22Rv1 (cell line): ENCODE results near the gene PITX3.

Source experiments
- ZFX ChIP-seq: fragments of 450-650 bp; IDR thresholded peaks from 2 replicates; pipeline ENCODE4 v1.6.1; 2017; ENCODE audit warnings: antibody characterized with exemption, borderline replicate concordance
- TF ChIP-seq, protein P1 (sequence below): fragments of 450-650 bp; IDR thresholded peaks from 2 replicates; pipeline ENCODE4 v1.5.1; 2017; ENCODE audit warnings: mild to moderate bottlenecking

- TF ChIP-seq, protein P1, sequence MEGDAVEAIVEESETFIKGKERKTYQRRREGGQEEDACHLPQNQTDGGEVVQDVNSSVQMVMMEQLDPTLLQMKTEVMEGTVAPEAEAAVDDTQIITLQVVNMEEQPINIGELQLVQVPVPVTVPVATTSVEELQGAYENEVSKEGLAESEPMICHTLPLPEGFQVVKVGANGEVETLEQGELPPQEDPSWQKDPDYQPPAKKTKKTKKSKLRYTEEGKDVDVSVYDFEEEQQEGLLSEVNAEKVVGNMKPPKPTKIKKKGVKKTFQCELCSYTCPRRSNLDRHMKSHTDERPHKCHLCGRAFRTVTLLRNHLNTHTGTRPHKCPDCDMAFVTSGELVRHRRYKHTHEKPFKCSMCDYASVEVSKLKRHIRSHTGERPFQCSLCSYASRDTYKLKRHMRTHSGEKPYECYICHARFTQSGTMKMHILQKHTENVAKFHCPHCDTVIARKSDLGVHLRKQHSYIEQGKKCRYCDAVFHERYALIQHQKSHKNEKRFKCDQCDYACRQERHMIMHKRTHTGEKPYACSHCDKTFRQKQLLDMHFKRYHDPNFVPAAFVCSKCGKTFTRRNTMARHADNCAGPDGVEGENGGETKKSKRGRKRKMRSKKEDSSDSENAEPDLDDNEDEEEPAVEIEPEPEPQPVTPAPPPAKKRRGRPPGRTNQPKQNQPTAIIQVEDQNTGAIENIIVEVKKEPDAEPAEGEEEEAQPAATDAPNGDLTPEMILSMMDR: no peak
- no peak for TF ChIP-seq ZFX
Observed at GRCh38 chr10:102261842-102262241, 20.5 kb upstream of the PITX3 start.
